DMS114 treated with DMSO at 0.1 percent for 48 hours (cell line): ENCODE measurements around the gene ABCC6.
"Not testable (repeated sequence)": the region's sequence is repeated elsewhere in the genome, so short reads cannot be mapped to it uniquely, and the experiment has no call there.

Experiments used
- DNase-seq: peaks from one replicate; lab custom pipeline; 2025; ENCODE audit not compliant: unreplicated experiment; lab: John Stamatoyannopoulos, UW

The ABCC6 gene

DNA sequence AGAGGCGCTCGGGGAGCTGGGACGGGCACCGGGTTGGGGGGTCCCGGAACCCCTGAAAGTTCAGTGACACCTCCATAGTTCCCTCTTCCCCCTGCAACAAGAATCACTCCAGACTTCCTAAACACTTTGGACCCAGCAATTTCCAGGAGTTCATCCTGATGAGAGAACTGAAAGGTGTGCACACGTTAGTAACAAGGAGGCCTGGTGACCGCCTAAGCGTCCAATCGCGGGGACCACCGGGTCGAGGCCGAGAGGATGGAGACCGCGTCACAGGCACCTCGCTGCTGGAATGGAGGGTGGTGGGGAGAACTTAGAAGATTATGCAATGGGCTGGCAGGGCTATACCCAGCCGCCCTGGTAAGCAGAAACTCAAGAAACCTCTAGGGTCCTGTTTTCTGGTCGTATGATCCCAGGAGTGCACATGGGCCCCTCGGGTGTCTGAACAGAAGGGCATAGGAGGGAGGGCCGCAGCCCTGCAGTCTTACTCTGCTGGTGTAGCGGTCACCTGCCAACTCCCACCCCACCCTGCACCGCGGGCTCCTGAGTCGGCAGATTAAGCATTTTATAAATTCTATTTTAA is 458 bp upstream of the ABCC6 start:
- not testable (repeated sequence) for DNase-seq

DNA sequence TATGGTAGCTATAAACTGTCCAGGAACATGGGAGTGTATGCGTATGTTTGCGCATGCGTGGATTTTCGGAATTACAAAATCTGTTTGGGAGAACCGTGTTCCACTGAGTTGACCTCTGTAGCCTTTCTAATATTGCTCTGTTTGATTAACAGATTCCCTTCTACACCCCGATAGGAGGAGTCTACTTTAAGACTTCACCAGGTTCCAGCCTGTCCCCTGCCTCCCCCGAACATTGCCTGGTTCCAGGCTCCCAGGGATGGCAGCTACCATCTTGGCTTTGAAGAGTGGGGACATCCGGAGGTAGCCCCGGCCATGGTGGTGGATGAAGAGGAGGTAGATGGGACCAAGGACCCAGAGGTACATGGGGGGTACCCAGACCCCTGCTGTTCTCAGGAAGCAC is 1.9 kb downstream of the ABCC6 start:
- not testable (repeated sequence) for DNase-seq

- DNase-seq = not testable (repeated sequence)
Measured at GRCh38 chr16:16220449-16220848, 2.8 kb downstream of the ABCC6 start.

GRCh38 chr16:16218787-16219186 is 4.5 kb downstream of the ABCC6 start:
- not testable (repeated sequence) for DNase-seq

GRCh38 chr16:16218349-16218748 is 4.9 kb downstream of the ABCC6 start:
- not testable (repeated sequence) for DNase-seq

GRCh38 chr16:16213863-16214293 is 9.4 kb downstream of the ABCC6 start:
- not testable (repeated sequence) for DNase-seq

DNA sequence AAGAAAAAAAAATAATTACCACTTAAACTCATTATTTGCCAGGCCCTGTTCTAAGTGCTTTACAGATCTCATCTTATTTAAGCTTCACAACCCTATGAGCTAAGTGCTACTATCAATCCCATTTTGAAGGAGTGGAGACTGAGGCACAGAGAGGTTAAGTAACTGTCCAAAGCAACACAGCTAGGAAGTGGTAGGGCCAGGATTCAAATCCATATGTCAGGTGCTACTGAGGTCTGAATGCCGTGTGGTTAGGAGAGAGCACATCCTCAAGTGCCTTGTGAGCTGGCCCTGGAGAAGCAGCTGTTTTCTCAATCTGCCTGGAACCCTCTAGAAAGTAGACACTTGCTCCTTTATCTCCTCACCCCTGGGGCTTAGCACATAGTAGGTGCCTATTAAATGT is 11.9 kb downstream of the ABCC6 start:
- DNase-seq = not testable (repeated sequence)

- DNase-seq = not testable (repeated sequence)
Measured at GRCh38 chr16:16208461-16208860, 14.8 kb downstream of the ABCC6 start.

GRCh38 chr16:16207787-16208334 is 15.4 kb downstream of the ABCC6 start:
- not testable (repeated sequence) for DNase-seq

- not testable (repeated sequence) for DNase-seq
Measured at GRCh38 chr16:16207097-16207786, 16.1 kb downstream of the ABCC6 start.

DNA sequence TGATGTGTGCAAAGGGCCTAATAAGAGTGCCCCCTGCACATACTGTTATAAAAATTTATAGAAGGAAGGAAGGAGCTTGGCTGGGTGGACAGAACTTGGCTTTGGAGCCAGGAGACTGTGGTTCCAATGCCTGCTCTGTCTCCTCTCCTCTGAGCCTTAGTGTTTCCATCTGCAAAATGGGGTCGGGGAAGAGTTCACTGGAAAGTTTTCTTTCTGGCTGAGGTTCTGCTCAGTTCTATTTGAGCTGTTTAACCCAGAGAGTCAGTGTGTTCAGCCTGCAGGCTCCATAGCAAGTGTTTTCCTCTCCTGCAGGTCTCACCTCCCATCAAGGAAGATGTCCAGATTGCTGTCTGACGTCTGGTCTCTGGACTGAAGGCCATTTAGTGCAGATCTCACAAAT is 17.4 kb downstream of the ABCC6 start:
- not testable (repeated sequence) for DNase-seq

- not testable (repeated sequence) for DNase-seq
Measured at GRCh38 chr16:16204552-16204951, 18.7 kb downstream of the ABCC6 start.

- not testable (repeated sequence) for DNase-seq
Measured at GRCh38 chr16:16203494-16203893, 19.8 kb downstream of the ABCC6 start.

GRCh38 chr16:16202400-16203143 is 20.7 kb downstream of the ABCC6 start:
- peak; percentile 23 for DNase-seq

DNA sequence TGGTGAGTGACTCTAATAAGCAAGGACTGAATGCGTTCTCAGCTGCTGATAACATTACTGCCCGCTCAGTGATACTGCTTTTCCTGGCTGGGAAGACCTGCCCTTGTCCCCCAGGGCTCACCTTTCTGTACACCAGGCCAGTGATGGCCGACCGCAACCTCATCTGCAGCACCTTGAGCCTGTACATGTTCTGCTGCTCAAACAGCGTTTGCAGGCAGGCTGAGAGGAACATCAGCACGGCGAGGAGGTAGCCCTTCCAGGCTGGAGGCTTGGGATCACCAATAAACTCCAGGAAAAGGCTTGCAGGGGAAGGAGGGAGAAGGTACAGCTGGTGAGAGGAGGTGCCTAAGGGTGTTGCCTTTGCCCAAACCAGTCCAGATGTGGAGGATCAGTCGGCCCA is 21.4 kb downstream of the ABCC6 start:
- not testable (repeated sequence) for DNase-seq

- not testable (repeated sequence) for DNase-seq
Measured at GRCh38 chr16:16200391-16200790, 22.9 kb downstream of the ABCC6 start.

GRCh38 chr16:16199428-16199827 is 23.9 kb downstream of the ABCC6 start:
- not testable (repeated sequence) for DNase-seq

GRCh38 chr16:16197966-16198365 is 25.3 kb downstream of the ABCC6 start:
- no peak for DNase-seq

- DNase-seq = no peak
Measured at GRCh38 chr16:16197331-16197730, 26.0 kb downstream of the ABCC6 start.

- DNase-seq = no peak
Measured at GRCh38 chr16:16196099-16196498, 27.2 kb downstream of the ABCC6 start.

GRCh38 chr16:16191493-16192167 is 31.7 kb downstream of the ABCC6 start:
- no peak for DNase-seq
